Activated CD8-positive, alpha-beta memory T cell treated with anti-CD3 and anti-CD28 coated beads, Interleukin-2, amount 50 U/mL, for 4 hours (primary cell): ENCODE results near the gene EXD3.
"Not testable (repeated sequence)": the region's sequence is repeated elsewhere in the genome, so short reads cannot be mapped to it uniquely, and the experiment has no call there.

Experiments
- DNase-seq: peaks from one replicate; pipeline ENCODE4 v3.0.0-alpha.2; 2020

Gene EXD3

DNA sequence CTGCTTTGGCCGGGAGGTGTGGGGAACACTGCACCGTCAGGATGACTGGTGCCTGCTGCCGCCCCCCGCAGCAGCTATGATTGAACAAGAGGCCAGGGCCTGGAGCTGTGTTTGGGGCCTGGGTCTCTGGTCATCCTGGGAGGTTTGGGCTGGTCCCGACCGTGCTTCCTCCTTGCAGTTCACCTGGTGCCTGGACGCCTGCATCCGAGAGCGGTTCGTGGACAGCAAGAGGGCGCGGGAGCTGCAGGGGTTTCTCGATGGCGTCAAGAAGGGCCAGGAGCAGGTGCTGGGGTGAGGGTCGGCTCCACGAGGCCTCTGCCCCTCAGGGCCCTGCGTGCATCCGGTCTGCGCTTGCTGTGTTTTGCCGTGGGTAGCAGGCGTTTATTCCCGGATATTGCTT, 158.9 kb downstream of the EXD3 start:
- no peak for DNase-seq

DNA sequence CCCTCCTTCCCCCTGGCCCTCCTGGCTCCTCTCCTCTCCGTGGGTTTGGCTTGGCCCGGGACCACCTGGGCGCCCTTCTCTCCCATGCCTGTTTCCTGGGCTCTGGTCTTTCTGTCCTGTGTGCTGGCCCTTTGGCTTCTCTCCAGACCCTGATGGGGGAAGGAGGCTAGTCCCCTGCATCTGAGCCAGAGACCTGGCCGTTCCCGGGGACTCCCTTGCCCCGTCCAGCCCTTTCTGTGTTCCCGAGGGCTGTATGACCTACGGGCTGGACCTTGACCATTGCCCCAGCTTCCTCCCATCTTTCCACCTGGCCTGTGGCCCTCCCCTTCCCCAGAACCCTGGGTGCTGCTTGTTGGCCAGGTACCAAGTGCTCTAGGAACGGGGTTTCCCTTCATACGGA, 159.5 kb downstream of the EXD3 start:
- DNase-seq: no peak

DNA sequence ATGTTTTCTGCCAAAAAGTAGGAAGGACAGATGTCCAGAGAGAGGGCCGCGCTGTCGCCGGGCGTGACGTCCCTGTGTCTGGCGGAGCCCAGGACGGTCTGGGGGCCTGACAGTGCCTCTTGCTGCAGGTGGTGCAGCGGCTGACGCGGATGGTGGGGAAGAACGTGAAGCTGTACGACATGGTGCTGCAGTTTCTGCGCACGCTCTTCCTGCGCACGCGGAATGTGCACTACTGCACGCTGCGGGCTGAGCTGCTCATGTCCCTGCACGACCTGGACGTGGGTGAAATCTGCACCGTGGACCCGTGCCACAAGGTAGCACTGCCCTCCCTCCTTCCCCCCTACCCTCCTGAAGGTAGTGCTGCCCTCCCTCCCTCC, 160.1 kb downstream of the EXD3 start:
- no peak for DNase-seq

DNA sequence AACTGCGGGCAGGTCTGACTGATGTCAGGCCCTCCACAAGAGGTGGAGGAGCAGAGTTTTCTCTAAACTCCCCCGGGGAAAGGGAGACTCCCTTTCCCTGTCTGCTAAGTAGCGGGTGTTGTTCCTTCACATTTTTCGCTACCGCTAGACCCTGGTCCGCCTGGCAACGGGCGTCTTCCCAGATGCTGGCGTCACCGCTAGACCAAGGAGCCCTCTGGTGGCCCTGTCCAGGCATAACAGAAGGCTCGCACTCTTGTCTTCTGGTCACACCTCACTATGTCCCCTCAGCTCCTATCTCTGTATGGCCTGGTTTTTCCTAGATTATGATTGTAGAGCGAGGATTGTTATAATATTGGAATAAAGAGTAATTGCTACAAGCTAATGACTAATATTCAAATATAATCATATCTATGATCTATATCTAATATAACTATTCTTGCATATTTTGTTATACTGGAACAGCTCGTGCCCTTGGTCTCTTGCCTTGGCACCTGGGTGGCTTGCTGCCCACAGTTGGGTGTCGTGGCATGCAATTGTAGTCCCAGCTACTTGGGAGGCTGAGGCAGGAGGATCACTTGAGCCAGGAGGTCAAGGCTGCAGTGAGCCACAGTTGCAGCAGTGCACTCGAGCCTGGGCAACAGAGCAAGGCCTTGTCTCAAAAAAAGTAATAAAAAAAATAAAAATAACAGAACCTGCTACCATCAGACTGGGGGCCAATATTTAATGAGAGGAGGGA, 160.6 kb downstream of the EXD3 start:
- not testable (repeated sequence) for DNase-seq
